ENCODE results near the gene GPR18.
"Not testable (repeated sequence)": the region's sequence is repeated elsewhere in the genome, so short reads cannot be mapped to it uniquely, and the experiment has no call there.

Gene GPR18

DNA sequence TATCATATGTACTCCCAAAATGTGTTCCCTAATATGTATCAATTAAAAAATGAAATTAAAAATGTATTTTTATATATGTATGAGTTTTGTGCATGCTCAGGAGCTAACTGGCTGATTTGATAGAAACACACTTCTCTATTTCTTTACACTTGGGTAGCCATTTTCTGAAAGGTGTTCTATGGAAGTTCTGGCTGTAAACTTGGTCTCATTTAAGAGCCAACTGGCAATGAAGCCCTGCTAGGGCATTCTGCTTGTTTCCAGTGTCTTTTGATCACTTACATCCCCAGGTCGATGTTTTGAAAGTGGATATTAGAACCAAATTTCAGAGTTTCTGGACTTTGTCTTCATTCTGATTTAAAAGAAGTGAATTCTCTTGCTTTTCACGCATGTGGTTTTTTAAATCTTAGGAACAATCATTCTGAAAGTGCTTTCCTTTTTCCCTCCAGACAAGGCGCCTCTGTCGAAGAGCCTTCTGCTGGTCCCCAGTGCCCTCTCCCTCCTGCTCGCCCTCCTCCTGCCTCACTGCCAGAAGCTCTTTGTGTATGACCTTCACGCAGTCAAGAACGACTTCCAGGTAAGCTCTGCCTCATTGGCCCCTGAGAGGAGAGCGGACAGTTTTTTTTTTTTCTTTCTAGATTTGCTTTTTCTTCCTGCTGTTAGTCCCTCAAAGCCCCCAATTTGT is 20.1 kb downstream of the GPR18 start:
- Histone ChIP-seq H3K18ac (ENCODE audit: low read depth in 1 of 2, low read length in 2 of 2) (no peak overlapping the region), H4K8ac (ENCODE audit: low read length) (no peak overlapping the region), H3K27ac (ENCODE audit: low read length, poor library complexity, severe bottlenecking) (no peak overlapping the region)

DNA sequence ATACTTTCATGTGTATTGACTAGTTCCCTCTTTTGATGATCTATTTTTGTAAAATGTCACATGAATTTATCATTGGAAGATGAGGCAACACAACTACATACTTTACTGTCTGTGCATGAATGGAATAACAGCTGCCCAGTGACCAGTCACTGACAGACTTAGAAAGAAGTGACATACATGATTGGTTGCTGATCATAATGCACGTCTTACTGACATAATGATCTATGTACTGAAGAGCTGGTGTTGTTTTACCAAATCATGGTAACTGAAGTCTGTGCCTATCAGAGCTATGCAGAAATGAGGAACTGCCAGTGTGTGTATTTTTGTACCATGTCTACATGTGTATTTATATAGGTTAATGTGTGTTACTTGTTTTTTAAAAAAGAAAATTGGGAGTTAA is 26.5 kb downstream of the GPR18 start:
- Histone ChIP-seq H2BK120ac (ENCODE audit: low read depth, low read length) (no peak overlapping the region), H3K27me3 (ENCODE audit: control insufficient read depth in 1 of 2, insufficient read depth in 1 of 2, low read length in 2 of 2) (no peaks in the 10 kb centered on the region), H3K9ac (ENCODE audit: low read length) (no peak overlapping the region), H2BK15ac (ENCODE audit: low read depth, poor library complexity, severe bottlenecking) (no peak overlapping the region), H3K27ac (ENCODE audit: low read length, poor library complexity, severe bottlenecking) (no peak overlapping the region), H2BK12ac (ENCODE audit: low read length in 2 of 2) (no peak overlapping the region), H3K4me3 (ENCODE audit: insufficient read depth in 1 of 2, low read depth in 1 of 2, low read length in 2 of 2) (no peak overlapping the region), H3K4me2 (ENCODE audit: low read length, poor library complexity, severe bottlenecking) (no peak overlapping the region), H3K23ac (ENCODE audit: low read length in 2 of 2) (no peak overlapping the region), H3K79me1 (replicated peaks; ENCODE audit: low read length, poor library complexity, severe bottlenecking) (peaks cover 18% of the 10 kb centered on the region), H3K18ac (ENCODE audit: low read depth in 1 of 2, low read length in 2 of 2) (no peak overlapping the region), H3K4ac (ENCODE audit: low read depth in 1 of 2, low read length in 2 of 2) (no peak overlapping the region), H2AFZ (ENCODE audit: low read depth, low read length) (no peak overlapping the region), H4K91ac (ENCODE audit: low read length) (no peak overlapping the region), H3K4me1 (ENCODE audit: control insufficient read depth, insufficient read depth, low read depth, low read length) (peaks cover 13% of the 10 kb centered on the region), H4K8ac (ENCODE audit: low read length) (no peak overlapping the region), H2AK5ac (ENCODE audit: low read length, severe bottlenecking) (no peak overlapping the region), H3K9me3 (ENCODE audit: control insufficient read depth, low read length) (no peaks in the 10 kb centered on the region), H2BK5ac (ENCODE audit: low read depth, low read length, poor library complexity, severe bottlenecking) (no peak overlapping the region), H3K14ac (ENCODE audit: low read length in 2 of 2) (no peak overlapping the region), H3K36me3 (ENCODE audit: control insufficient read depth in 1 of 2, insufficient read depth in 2 of 2, low read depth in 1 of 2, low read length in 2 of 2) (peaks cover 0 to 3% of the 10 kb centered on the region in 2 experiments)
- 89% methylated on average over 1 of the region's 1 CpG for WGBS
- no peak for DNase-seq

More for the DNA sequence above, 20.1 kb downstream of the GPR18 start:
- no peak overlapping the region for H3K4me3 ChIP-seq (ENCODE audit: insufficient read depth in 1 of 2, low read depth in 1 of 2, low read length in 2 of 2)
- no peak for DNase-seq
- H3K79me1 ChIP-seq (replicated peaks; ENCODE audit: low read length, poor library complexity, severe bottlenecking) = peaks cover 29% of the 10 kb centered on the region
- H3K4ac ChIP-seq (ENCODE audit: low read depth in 1 of 2, low read length in 2 of 2) = no peak overlapping the region
- H3K9ac ChIP-seq (ENCODE audit: low read length) = no peak overlapping the region
- H3K14ac ChIP-seq (ENCODE audit: low read length in 2 of 2) = no peak overlapping the region
- H2BK15ac ChIP-seq (ENCODE audit: low read depth, poor library complexity, severe bottlenecking) = no peak overlapping the region
- no peak overlapping the region for H2BK5ac ChIP-seq (ENCODE audit: low read depth, low read length, poor library complexity, severe bottlenecking)
- no peaks in the 10 kb centered on the region for H3K9me3 ChIP-seq (ENCODE audit: control insufficient read depth, low read length)
- peaks cover 2% of the 10 kb centered on the region for H3K4me1 ChIP-seq (ENCODE audit: control insufficient read depth, insufficient read depth, low read depth, low read length)
- no peak overlapping the region for H2BK12ac ChIP-seq (ENCODE audit: low read length in 2 of 2)
- H3K36me3 ChIP-seq (ENCODE audit: control insufficient read depth in 1 of 2, insufficient read depth in 2 of 2, low read depth in 1 of 2, low read length in 2 of 2) = peaks cover 8 to 22% of the 10 kb centered on the region in 2 experiments
- no peak overlapping the region for H3K4me2 ChIP-seq (ENCODE audit: low read length, poor library complexity, severe bottlenecking)
- no peak overlapping the region for H4K91ac ChIP-seq (ENCODE audit: low read length)
- no peak overlapping the region for H2AK5ac ChIP-seq (ENCODE audit: low read length, severe bottlenecking)
- no peak overlapping the region for H3K23ac ChIP-seq (ENCODE audit: low read length in 2 of 2)
- H2AFZ ChIP-seq (ENCODE audit: low read depth, low read length) = no peak overlapping the region
- H2BK120ac ChIP-seq (ENCODE audit: low read depth, low read length) = no peak overlapping the region
- WGBS = 99% methylated on average over 7 of the region's 8 CpGs
- no peaks in the 10 kb centered on the region for H3K27me3 ChIP-seq (ENCODE audit: control insufficient read depth in 1 of 2, insufficient read depth in 1 of 2, low read length in 2 of 2)

DNA sequence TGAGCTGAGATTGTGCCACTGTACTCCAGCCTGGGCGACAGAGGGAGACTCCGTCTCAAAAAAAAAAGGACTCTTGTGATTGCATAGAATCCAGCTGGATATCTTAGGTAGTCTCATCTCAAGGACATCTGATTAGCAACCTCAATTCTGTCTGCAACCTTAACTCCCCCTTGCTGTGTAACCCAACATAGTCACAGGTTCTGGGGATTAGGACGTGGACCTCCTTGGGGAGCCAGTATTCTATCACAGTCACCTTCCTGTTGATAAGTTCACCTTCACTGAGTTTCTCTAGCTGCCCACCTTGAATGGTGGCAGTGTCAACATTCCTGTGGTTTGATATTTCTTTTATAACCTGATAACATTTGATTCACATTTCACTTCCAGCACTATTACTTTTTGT is 27.2 kb downstream of the GPR18 start:
- Histone ChIP-seq H3K9ac (ENCODE audit: low read length) (no peak overlapping the region), H3K9me3 (ENCODE audit: control insufficient read depth, low read length) (no peaks in the 10 kb centered on the region), H2AFZ (ENCODE audit: low read depth, low read length) (no peak overlapping the region), H2BK120ac (ENCODE audit: low read depth, low read length) (no peak overlapping the region), H4K8ac (ENCODE audit: low read length) (no peak overlapping the region), H4K91ac (ENCODE audit: low read length) (no peak overlapping the region), H2BK12ac (ENCODE audit: low read length in 2 of 2) (peak overlapping the region in 1 of 2 experiments; percentile 31), H3K18ac (ENCODE audit: low read depth in 1 of 2, low read length in 2 of 2) (no peak overlapping the region), H3K14ac (ENCODE audit: low read length in 2 of 2) (no peak overlapping the region), H2AK5ac (ENCODE audit: low read length, severe bottlenecking) (no peak overlapping the region), H3K4ac (ENCODE audit: low read depth in 1 of 2, low read length in 2 of 2) (no peak overlapping the region), H3K4me1 (ENCODE audit: control insufficient read depth, insufficient read depth, low read depth, low read length) (peaks cover 13% of the 10 kb centered on the region), H2BK15ac (ENCODE audit: low read depth, poor library complexity, severe bottlenecking) (no peak overlapping the region), H3K27ac (ENCODE audit: low read length, poor library complexity, severe bottlenecking) (no peak overlapping the region), H3K4me2 (ENCODE audit: low read length, poor library complexity, severe bottlenecking) (no peak overlapping the region), H3K23ac (ENCODE audit: low read length in 2 of 2) (no peak overlapping the region), H3K36me3 (ENCODE audit: control insufficient read depth in 1 of 2, insufficient read depth in 2 of 2, low read depth in 1 of 2, low read length in 2 of 2) (peaks cover 0 to 3% of the 10 kb centered on the region in 2 experiments), H3K4me3 (ENCODE audit: insufficient read depth in 1 of 2, low read depth in 1 of 2, low read length in 2 of 2) (no peak overlapping the region), H3K27me3 (ENCODE audit: control insufficient read depth in 1 of 2, insufficient read depth in 1 of 2, low read length in 2 of 2) (no peaks in the 10 kb centered on the region), H3K79me1 (replicated peaks; ENCODE audit: low read length, poor library complexity, severe bottlenecking) (peaks cover 22% of the 10 kb centered on the region), H2BK5ac (ENCODE audit: low read depth, low read length, poor library complexity, severe bottlenecking) (no peak overlapping the region)
- DNase-seq = no peak
- 97% methylated on average over 3 of the region's 3 CpGs for WGBS

DNA sequence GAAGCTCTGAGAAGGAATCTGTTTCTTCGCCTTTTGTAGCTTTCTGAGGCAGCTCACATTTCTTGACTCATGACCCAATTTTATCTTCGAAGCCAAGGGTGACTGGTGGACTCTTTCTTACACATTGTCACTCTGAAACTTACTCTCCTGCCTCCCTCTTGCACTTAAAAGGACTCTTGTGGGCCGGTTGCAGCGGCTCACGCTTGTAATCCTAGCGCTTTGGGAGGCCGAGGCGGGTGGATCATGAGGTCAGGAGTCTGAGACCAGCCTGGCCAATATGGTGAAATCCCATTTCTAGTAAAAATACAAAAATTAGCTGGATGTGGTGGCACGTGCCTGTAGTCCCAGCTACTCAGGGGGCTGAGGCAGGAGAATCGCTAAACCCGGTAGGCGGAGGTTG is 27.6 kb downstream of the GPR18 start:
- not testable (repeated sequence) for H2AK5ac ChIP-seq (ENCODE audit: low read length, severe bottlenecking); H3K27me3 ChIP-seq (ENCODE audit: control insufficient read depth in 1 of 2, insufficient read depth in 1 of 2, low read length in 2 of 2); H4K91ac ChIP-seq (ENCODE audit: low read length); H2BK120ac ChIP-seq (ENCODE audit: low read depth, low read length); H3K4me3 ChIP-seq (ENCODE audit: insufficient read depth in 1 of 2, low read depth in 1 of 2, low read length in 2 of 2); H2BK15ac ChIP-seq (ENCODE audit: low read depth, poor library complexity, severe bottlenecking); H3K23ac ChIP-seq (ENCODE audit: low read length in 2 of 2); H2BK5ac ChIP-seq (ENCODE audit: low read depth, low read length, poor library complexity, severe bottlenecking); H3K27ac ChIP-seq (ENCODE audit: low read length, poor library complexity, severe bottlenecking); H3K4me2 ChIP-seq (ENCODE audit: low read length, poor library complexity, severe bottlenecking); H3K9me3 ChIP-seq (ENCODE audit: control insufficient read depth, low read length); DNase-seq; H3K9ac ChIP-seq (ENCODE audit: low read length); H2AFZ ChIP-seq (ENCODE audit: low read depth, low read length); H3K36me3 ChIP-seq (ENCODE audit: control insufficient read depth in 1 of 2, insufficient read depth in 2 of 2, low read depth in 1 of 2, low read length in 2 of 2)
- Histone ChIP-seq H4K8ac (ENCODE audit: low read length) (peak overlapping the region; percentile 42), H2BK12ac (ENCODE audit: low read length in 2 of 2) (peak overlapping the region in 1 of 2 experiments; percentile 55), H3K79me1 (replicated peaks; ENCODE audit: low read length, poor library complexity, severe bottlenecking) (peaks cover 23% of the 10 kb centered on the region), H3K14ac (ENCODE audit: low read length in 2 of 2) (peak overlapping the region in 1 of 2 experiments; percentile 12), H3K4ac (ENCODE audit: low read depth in 1 of 2, low read length in 2 of 2) (peak overlapping the region in 1 of 2 experiments; percentile 30), H3K18ac (ENCODE audit: low read depth in 1 of 2, low read length in 2 of 2) (peak overlapping the region in 1 of 2 experiments; percentile 32), H3K4me1 (ENCODE audit: control insufficient read depth, insufficient read depth, low read depth, low read length) (peaks cover 13% of the 10 kb centered on the region)
- WGBS = 95% methylated on average over 12 of the region's 12 CpGs

Data from mesenchymal stem cell (in vitro differentiated cells and primary cell).